IMR-90 (cell line): ENCODE results near the gene ECE2.

Source experiments
- BHLHE40 ChIP-seq: fragments of 150-350 bp; IDR thresholded peaks from 2 replicates; pipeline ENCODE4 v1.6.1; 2016; ENCODE audit warnings: mild to moderate bottlenecking, low read depth, low read length
- CEBPB ChIP-seq: IDR thresholded peaks from 2 replicates; pipeline ENCODE4 v1.6.1; 2012; ENCODE audit warnings: low read depth, low read length, improper control_type of control experiment
- CHD1 ChIP-seq: IDR thresholded peaks from 2 replicates; pipeline ENCODE4 v1.6.1; 2012; ENCODE audit warnings: low read depth, low read length, improper control_type of control experiment
- CTCF ChIP-seq: conservative IDR thresholded peaks from 2 replicates; pipeline ENCODE4 v1.5.1; 2012; ENCODE audit warnings: mild to moderate bottlenecking, low read depth, low read length, improper control_type of control experiment
- ELK1 ChIP-seq: fragments of 150-350 bp; IDR thresholded peaks from 2 replicates; pipeline ENCODE4 v1.6.1; 2016; ENCODE audit warnings: low read depth, mild to moderate bottlenecking, low read length, moderate library complexity, borderline replicate concordance
- FOS ChIP-seq: fragments of 150-350 bp; IDR thresholded peaks from 2 replicates; pipeline ENCODE4 v1.6.1; 2016; ENCODE audit warnings: low read depth, low read length
- MAFK ChIP-seq: IDR thresholded peaks from 2 replicates; pipeline ENCODE4 v1.6.1; 2012; ENCODE audit warnings: low read depth, low read length, improper control_type of control experiment
- MAZ ChIP-seq: IDR thresholded peaks from 2 replicates; pipeline ENCODE4 v1.6.1; 2012; ENCODE audit warnings: low read depth, mild to moderate bottlenecking, low read length, improper control_type of control experiment, moderate library complexity, borderline replicate concordance
- POLR2A ChIP-seq: IDR thresholded peaks from 2 replicates; pipeline ENCODE4 v1.6.1; 2012; ENCODE audit warnings: mild to moderate bottlenecking, low read depth, low read length
- RAD21 ChIP-seq: IDR thresholded peaks from 2 replicates; pipeline ENCODE4 v1.6.1; 2012; ENCODE audit warnings: low read length, improper control_type of control experiment
- RCOR1 ChIP-seq: IDR thresholded peaks from 2 replicates; pipeline ENCODE4 v1.6.1; 2012; ENCODE audit warnings: mild to moderate bottlenecking, low read length, improper control_type of control experiment; ENCODE audit not compliant: insufficient replicate concordance
- RFX5 ChIP-seq: IDR thresholded peaks from 2 replicates; pipeline ENCODE4 v1.8.0; 2012; ENCODE audit warnings: low read depth, mild to moderate bottlenecking, low read length, moderate library complexity
- SMC3 ChIP-seq: fragments of 150-350 bp; IDR thresholded peaks from 2 replicates; pipeline ENCODE4 v1.6.1; 2016; ENCODE audit warnings: low read depth, mild to moderate bottlenecking, antibody characterized with exemption, low read length, moderate library complexity
- USF2 ChIP-seq: fragments of 150-350 bp; IDR thresholded peaks from 2 replicates; pipeline ENCODE4 v1.6.1; 2017; ENCODE audit warnings: mild to moderate bottlenecking, antibody characterized with exemption, low read length, low read depth

GRCh38 chr3:184305577-184305976 is 29.8 kb downstream of the ECE2 start:
- TF ChIP-seq CTCF: peak; percentile 24; the same call in 1 of the 2 replicates
- TF ChIP-seq MAZ: no peak
- no peak for TF ChIP-seq BHLHE40
- no peak for TF ChIP-seq CEBPB
- no peak for TF ChIP-seq SMC3
- TF ChIP-seq POLR2A: no peak
- TF ChIP-seq RAD21: peak; percentile 28; the same call in 1 of the 2 replicates
- TF ChIP-seq RFX5: no peak
- TF ChIP-seq ELK1: no peak
- no peak for TF ChIP-seq CHD1
- no peak for TF ChIP-seq MAFK
- TF ChIP-seq RCOR1: no peak
- no peak for TF ChIP-seq USF2
- no peak for TF ChIP-seq FOS
